Measurements from ENCODE around the gene NUBP2. TPM values are rescaled to one million over a fixed set of nuclear protein-coding genes. Genes with fewer than 3 reads are reported as not detected.
A peak's percentile ranks its signal among the peaks of the same experiment; 100 is the strongest.

The NUBP2 gene, protein sequence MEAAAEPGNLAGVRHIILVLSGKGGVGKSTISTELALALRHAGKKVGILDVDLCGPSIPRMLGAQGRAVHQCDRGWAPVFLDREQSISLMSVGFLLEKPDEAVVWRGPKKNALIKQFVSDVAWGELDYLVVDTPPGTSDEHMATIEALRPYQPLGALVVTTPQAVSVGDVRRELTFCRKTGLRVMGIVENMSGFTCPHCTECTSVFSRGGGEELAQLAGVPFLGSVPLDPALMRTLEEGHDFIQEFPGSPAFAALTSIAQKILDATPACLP
- 91.8 and 98.1 TPM in 2 replicates for total RNA-seq (2022)
- Bru-seq, nascent RNA, result percentile 67 among the genes with signal in this experiment
- BruChase-seq, experiment 1, labeled RNA remaining after a 6-hour chase, result percentile 86 among the genes with signal in this experiment
- percentile 78 among the genes with signal in this experiment for BruChase-seq, experiment 2, labeled RNA remaining after a 2-hour chase
- long read RNA-seq, transcript NUBP2-201 (7 exons, 1,413 nt), result major isoform, 122 of 199 reads
- long read RNA-seq, transcript NUBP2-215 (6 exons, 1,173 nt), result minor isoform, 31 of 199 reads
- long read RNA-seq, partial matches to known transcripts, result 17 of 199 reads
- long read RNA-seq, other reads (novel, unspliced or antisense), result 21 of 199 reads

DNA sequence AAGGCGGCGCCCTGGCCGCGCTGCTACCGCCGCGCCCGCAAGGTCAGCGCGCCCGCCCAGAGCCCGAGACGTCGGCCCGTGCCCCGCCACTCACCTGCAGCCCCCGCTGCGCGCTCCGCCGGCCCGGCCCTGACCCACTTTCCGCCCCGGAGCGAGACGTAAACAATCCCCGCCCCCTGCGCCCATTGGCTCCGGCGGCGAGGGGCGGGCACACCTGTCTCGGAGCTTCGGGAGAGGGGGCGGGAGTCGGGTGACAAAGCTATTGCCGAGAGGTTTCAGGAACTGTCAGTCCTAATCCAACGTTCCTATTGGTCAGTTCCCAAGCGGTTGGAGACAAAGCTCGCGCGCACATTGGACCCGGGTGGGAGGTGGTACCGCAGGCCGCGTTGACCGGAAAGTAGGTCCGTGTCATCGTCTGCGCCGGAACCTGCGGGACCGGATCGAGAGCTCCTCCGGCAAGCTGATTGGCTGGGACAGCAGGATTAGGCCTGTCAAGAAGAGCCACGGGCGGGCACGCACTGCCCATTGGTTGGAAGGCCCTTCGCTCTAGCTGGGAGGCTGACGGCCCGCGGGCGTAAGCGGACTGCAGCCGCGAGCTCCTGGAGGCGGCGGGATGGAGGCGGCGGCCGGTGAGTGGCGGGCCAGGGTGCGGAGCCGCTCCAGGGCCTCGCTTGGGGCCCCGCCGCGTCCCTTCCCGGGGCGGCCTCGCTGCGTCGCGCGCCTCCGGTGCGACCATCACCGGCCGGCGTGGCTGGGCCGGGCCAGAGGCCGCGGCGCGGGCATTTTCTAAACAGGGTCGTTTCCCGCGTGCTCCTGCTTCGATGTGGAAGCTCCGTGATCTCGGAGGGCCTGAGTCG lies at the start of gene NUBP2, which contains the start of gene SPSB3:
TSS of gene NUBP2 (plus strand) at position 553 of the 857 bp plus-strand sequence. CDS start at position 614, 61 bp downstream.
TSS of gene SPSB3 (minus strand) at position 164 of the 857 bp plus-strand sequence. CDS start 1,088 bp downstream, outside the sequence.
- Mint-ChIP-seq H3K36me3 (ENCODE audit: insufficient read depth, unreplicated experiment) (peaks cover 84% of the 10 kb centered on the region), H3K9me3 (ENCODE audit: low read depth, unreplicated experiment) (no peaks in the 10 kb centered on the region), H3K4me3 (ENCODE audit: low read depth, unreplicated experiment) (peak within 1 kb of the TSS; percentile 91), H3K4me1 (ENCODE audit: low read depth, unreplicated experiment) (peaks cover 13% of the 10 kb centered on the region), H3K27me3 (ENCODE audit: unreplicated experiment) (no peaks in the 10 kb centered on the region), H3K27ac (ENCODE audit: unreplicated experiment) (peak within 1 kb of the TSS; percentile 94)
- intact Hi-C loops (cut with micrococcal nuclease; ENCODE audit: unreplicated experiment), result no loop called here
- TF ChIP-seq, protein P1, sequence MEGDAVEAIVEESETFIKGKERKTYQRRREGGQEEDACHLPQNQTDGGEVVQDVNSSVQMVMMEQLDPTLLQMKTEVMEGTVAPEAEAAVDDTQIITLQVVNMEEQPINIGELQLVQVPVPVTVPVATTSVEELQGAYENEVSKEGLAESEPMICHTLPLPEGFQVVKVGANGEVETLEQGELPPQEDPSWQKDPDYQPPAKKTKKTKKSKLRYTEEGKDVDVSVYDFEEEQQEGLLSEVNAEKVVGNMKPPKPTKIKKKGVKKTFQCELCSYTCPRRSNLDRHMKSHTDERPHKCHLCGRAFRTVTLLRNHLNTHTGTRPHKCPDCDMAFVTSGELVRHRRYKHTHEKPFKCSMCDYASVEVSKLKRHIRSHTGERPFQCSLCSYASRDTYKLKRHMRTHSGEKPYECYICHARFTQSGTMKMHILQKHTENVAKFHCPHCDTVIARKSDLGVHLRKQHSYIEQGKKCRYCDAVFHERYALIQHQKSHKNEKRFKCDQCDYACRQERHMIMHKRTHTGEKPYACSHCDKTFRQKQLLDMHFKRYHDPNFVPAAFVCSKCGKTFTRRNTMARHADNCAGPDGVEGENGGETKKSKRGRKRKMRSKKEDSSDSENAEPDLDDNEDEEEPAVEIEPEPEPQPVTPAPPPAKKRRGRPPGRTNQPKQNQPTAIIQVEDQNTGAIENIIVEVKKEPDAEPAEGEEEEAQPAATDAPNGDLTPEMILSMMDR (IDR thresholded peaks at IDR 0.05; ENCODE audit: unreplicated experiment), result no peak
- DNase-seq, result peak; percentile 100
- BruUV-seq (replicated peaks), result no TSS peak
- CTCF ChIA-PET, result interaction anchor here (0.5 to 1.2 kb wide), 6 partner anchors 9 to 971 kb away, joined by 3 to 19 read pairs (median 4); partner anchors contain the start of genes EME2, FAHD1 and MRPS34

DNA sequence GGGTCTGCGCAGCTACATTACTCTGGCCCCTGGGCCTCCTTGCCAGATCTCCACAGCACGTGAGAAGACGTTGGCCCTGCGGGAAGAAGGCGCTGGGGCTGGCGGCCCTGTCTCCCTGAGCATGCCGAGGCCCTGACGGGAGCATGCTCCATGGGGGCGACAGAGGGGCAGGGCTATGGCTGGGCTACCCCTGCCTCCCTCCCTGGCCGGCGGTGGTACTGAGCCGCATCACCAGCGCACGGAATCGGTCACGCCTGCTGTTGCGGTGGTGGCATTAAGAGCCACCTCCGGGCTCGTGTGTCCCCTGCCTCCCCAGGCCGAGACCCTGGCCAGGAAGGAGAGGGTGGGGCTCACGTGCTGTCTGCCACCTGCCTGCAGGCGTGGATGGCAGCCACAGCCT lies 48.6 kb upstream of the NUBP2 start:
- no peak overlapping the region for H3K4me3 Mint-ChIP-seq (ENCODE audit: low read depth, unreplicated experiment)
- no peaks in the 10 kb centered on the region for H3K9me3 Mint-ChIP-seq (ENCODE audit: low read depth, unreplicated experiment)
- no TSS peak for BruUV-seq (replicated peaks)
- CTCF ChIA-PET, result no interaction called here
- peaks cover 18% of the 10 kb centered on the region for H3K36me3 Mint-ChIP-seq (ENCODE audit: insufficient read depth, unreplicated experiment)
- H3K27ac Mint-ChIP-seq (ENCODE audit: unreplicated experiment), result no peak overlapping the region
- no peak for DNase-seq
- TF ChIP-seq, protein P1 (IDR thresholded peaks at IDR 0.05; ENCODE audit: unreplicated experiment), result no peak
- intact Hi-C loops (cut with micrococcal nuclease; ENCODE audit: unreplicated experiment), result no loop called here
- no peaks in the 10 kb centered on the region for H3K27me3 Mint-ChIP-seq (ENCODE audit: unreplicated experiment)
- no peaks in the 10 kb centered on the region for H3K4me1 Mint-ChIP-seq (ENCODE audit: low read depth, unreplicated experiment)

DNA sequence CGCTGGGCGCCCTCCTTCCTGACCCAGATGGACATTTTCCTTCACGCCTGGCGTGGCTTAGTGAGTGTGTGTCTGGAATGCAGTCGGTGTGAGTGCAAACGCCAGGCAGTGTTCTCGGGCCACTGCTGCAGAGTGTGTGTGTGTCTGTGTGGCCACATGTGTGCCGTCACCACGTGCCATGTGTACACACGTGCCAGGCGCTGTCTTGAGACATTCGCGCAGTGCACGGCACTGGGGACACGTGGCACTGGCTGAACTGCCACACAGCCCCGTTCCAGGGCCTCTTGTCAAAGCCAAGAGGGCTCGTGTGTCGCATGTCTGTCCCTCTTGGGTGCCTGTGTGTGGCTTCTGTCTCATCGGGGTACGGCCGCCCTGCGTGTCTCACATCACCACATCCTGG lies 47.9 kb upstream of the NUBP2 start:
- peaks cover 12% of the 10 kb centered on the region for H3K36me3 Mint-ChIP-seq (ENCODE audit: insufficient read depth, unreplicated experiment)
- no peaks in the 10 kb centered on the region for H3K27me3 Mint-ChIP-seq (ENCODE audit: unreplicated experiment)
- no peak overlapping the region for H3K4me3 Mint-ChIP-seq (ENCODE audit: low read depth, unreplicated experiment)
- TF ChIP-seq, protein P1 (IDR thresholded peaks at IDR 0.05; ENCODE audit: unreplicated experiment), result no peak
- H3K27ac Mint-ChIP-seq (ENCODE audit: unreplicated experiment), result no peak overlapping the region
- no peaks in the 10 kb centered on the region for H3K9me3 Mint-ChIP-seq (ENCODE audit: low read depth, unreplicated experiment)
- CTCF ChIA-PET, result no interaction called here
- no peak for DNase-seq
- intact Hi-C loops (cut with micrococcal nuclease; ENCODE audit: unreplicated experiment), result no loop called here
- BruUV-seq (replicated peaks), result no TSS peak
- H3K4me1 Mint-ChIP-seq (ENCODE audit: low read depth, unreplicated experiment), result no peaks in the 10 kb centered on the region

DNA sequence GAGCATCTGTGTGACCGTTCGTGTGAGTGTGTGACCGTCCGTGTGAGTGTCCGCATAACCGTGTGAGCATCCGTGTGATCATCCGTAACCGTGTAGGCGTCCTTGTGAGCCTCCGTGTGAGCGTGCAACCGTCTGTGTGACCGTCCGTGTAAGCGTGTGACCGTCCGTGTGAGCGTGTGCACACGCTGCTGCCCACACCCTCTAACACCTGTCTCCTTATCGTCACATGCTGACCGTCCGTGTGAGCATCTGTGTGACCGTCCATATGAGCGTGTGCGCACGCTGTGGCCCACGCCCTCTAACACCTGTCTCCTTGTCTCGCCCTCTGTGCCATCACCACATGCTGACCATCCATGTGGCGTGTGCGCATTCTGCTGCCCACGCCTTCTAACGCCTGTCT lies 42.5 kb upstream of the NUBP2 start:
- DNase-seq, result no peak
- CTCF ChIA-PET, result no interaction called here
- Mint-ChIP-seq H3K27ac (ENCODE audit: unreplicated experiment) (no peak overlapping the region), H3K4me1 (ENCODE audit: low read depth, unreplicated experiment) (no peaks in the 10 kb centered on the region), H3K36me3 (ENCODE audit: insufficient read depth, unreplicated experiment) (peaks cover 33% of the 10 kb centered on the region), H3K4me3 (ENCODE audit: low read depth, unreplicated experiment) (no peak overlapping the region), H3K9me3 (ENCODE audit: low read depth, unreplicated experiment) (no peaks in the 10 kb centered on the region), H3K27me3 (ENCODE audit: unreplicated experiment) (no peaks in the 10 kb centered on the region)
- intact Hi-C loops (cut with micrococcal nuclease; ENCODE audit: unreplicated experiment), result no loop called here
- BruUV-seq (replicated peaks), result no TSS peak
- TF ChIP-seq, protein P1 (IDR thresholded peaks at IDR 0.05; ENCODE audit: unreplicated experiment), result no peak

Measured in Calu3 (cell line).